IPS-18c (cell line): ENCODE data around the gene ZNF343.

ENCODE experiments used
- H3K4me3 ChIP-seq: 2 replicates; pipeline ENCODE4 v1.7.0; 2013; ENCODE audit warnings: low read depth, mild to moderate bottlenecking, low read length, moderate library complexity; ENCODE audit not compliant: insufficient read depth
- H3K9me3 ChIP-seq: one replicate; pipeline ENCODE4 v1.6.1; 2013; ENCODE audit warnings: mild to moderate bottlenecking, low read length, moderate library complexity; ENCODE audit not compliant: control insufficient read depth, insufficient read depth

The ZNF343 gene

GRCh38 chr20:2458919-2459499 is 49.7 kb downstream of the ZNF343 start:
- H3K9me3 ChIP-seq: no peaks in the 10 kb centered on the region
- H3K4me3 ChIP-seq: no peak overlapping the region

GRCh38 chr20:2455771-2456497 is 52.8 kb downstream of the ZNF343 start:
- no peak overlapping the region for H3K4me3 ChIP-seq
- no peaks in the 10 kb centered on the region for H3K9me3 ChIP-seq

GRCh38 chr20:2453792-2454191 is 54.9 kb downstream of the ZNF343 start:
- Histone ChIP-seq H3K4me3 (no peak overlapping the region), H3K9me3 (no peaks in the 10 kb centered on the region)

- H3K9me3 ChIP-seq: no peaks in the 10 kb centered on the region
These were observed 56.6 kb downstream of the ZNF343 start for GRCh38 chr20:2451939-2452732.

GRCh38 chr20:2451422-2451821 is 57.3 kb downstream of the ZNF343 start:
- no peak overlapping the region for H3K4me3 ChIP-seq
- no peaks in the 10 kb centered on the region for H3K9me3 ChIP-seq

More at GRCh38 chr20:2451939-2452732, 56.6 kb downstream of the ZNF343 start:
- no peak overlapping the region for H3K4me3 ChIP-seq

- no peaks in the 10 kb centered on the region for H3K9me3 ChIP-seq
- no peak overlapping the region for H3K4me3 ChIP-seq
These were observed 59.3 kb downstream of the ZNF343 start for GRCh38 chr20:2449386-2449785.

- no peak overlapping the region for H3K4me3 ChIP-seq
- no peaks in the 10 kb centered on the region for H3K9me3 ChIP-seq
These were observed 61.9 kb downstream of the ZNF343 start for GRCh38 chr20:2446845-2447244.
